ENCODE data around the gene OTUD1. TPM values are rescaled to one million over a fixed set of nuclear protein-coding genes. Genes with fewer than 3 reads are reported as not detected.
"Not testable (repeated sequence)": the region's sequence is repeated elsewhere in the genome, so short reads cannot be mapped to it uniquely, and the experiment has no call there.

Gene OTUD1
- 1.1 TPM for polyA plus RNA-seq (2012; ENCODE audit: low read depth, missing spikeins)

DNA sequence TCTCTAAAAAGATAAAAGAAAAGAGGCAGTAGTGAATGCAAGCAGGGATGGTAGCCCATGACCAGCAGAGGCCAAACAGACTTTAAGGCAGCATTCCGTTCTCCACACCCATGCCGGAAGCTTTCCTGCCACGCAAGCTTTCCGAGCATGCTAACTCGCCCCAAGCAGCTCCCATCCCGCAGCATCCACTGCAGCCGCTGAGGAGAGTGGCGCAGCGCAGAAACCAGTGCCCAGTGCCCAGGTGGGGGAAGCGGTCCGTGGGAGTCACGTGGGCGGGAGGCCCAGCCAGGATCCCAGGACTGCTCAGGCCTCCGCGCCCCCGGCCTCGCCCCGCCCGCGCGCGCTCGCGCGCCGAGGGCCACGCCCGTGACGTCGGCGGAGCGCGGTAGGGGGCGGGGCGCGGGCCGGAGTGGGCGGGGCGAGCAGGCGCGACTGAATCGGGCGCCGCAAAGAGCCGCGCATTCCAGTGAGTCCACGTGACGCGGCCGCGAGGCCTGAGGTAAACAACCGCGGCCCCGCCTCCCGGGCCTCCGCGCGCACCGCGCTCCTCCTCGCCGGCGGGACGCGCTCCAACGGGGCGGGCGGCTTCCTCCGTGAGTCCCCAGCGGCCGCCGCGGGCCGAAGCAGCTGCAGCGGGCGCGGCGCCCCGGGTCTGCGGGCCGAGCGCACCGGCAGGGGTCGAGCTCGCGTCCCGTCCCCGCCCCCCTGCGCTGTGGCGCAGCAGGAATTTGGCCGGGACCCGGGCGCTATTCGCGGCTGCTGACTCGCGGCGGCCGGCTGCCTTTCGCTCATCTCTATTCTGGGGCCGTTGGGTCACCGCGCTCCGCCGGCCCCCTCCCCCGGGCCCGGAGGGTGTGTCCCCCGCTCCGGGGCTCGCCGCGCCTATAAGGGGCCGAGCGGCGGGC is at the start of gene OTUD1:
TSS of gene OTUD1 (plus strand) at position 529 of the 905 bp plus-strand sequence. CDS start 383 bp downstream, outside the sequence.
- FAIRE-seq (peak; percentile 95), DNase-seq (ENCODE audit: insufficient read length, low spot score) (peak; percentile 79)
- TF ChIP-seq TAF1 (IDR thresholded peaks at IDR 0.05; ENCODE audit: low read depth, low read length), result no peak
- no peak for TF ChIP-seq POU2F2 (IDR thresholded peaks at IDR 0.05; ENCODE audit: low read depth, low read length)
- no peak for TF ChIP-seq POLR2A (IDR thresholded peaks at IDR 0.05; ENCODE audit: low read depth, low read length)
- TF ChIP-seq PAX5 (IDR thresholded peaks at IDR 0.05; ENCODE audit: insufficient read depth, low read length, severe bottlenecking), result no peak
- TF ChIP-seq SPI1 (IDR thresholded peaks at IDR 0.05; ENCODE audit: low read depth, low read length), result no peak
- no peak for TF ChIP-seq POLR2AphosphoS5 (IDR thresholded peaks at IDR 0.05; ENCODE audit: low read depth, low read length)

- DNase-seq (ENCODE audit: insufficient read length, low spot score); FAIRE-seq: not testable (repeated sequence)
These were observed 48.5 kb upstream of the OTUD1 start for GRCh38 chr10:23390408-23390807.

DNA sequence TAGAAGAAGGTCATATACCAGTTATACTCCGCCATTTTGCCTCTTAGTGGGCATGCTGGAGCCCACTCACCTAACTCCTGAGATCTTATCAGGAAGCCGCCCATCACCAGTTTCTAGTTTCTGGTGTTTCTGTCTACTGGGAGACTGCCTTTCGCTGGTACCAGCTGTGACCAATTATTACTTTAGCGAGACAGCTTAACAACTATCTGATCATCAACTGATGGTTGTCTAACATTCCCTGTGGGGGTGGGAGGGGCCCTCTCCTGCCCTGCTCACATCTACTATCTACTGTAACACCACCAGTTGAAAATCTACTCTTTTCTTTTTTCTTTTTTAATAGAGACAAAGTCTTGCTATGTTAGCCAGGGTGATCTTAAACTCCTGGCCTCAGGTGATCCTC is 48.1 kb upstream of the OTUD1 start:
- no peak for FAIRE-seq

GRCh38 chr10:23391821-23392220 is 47.1 kb upstream of the OTUD1 start:
- FAIRE-seq (no peak), DNase-seq (ENCODE audit: insufficient read length, low spot score) (no peak)
- TF ChIP-seq TAF1 (IDR thresholded peaks at IDR 0.05; ENCODE audit: low read depth, low read length) (no peak), PAX5 (IDR thresholded peaks at IDR 0.05; ENCODE audit: insufficient read depth, low read length, severe bottlenecking) (no peak), POU2F2 (IDR thresholded peaks at IDR 0.05; ENCODE audit: low read depth, low read length) (no peak), POLR2AphosphoS5 (IDR thresholded peaks at IDR 0.05; ENCODE audit: low read depth, low read length) (no peak), SPI1 (IDR thresholded peaks at IDR 0.05; ENCODE audit: low read depth, low read length) (no peak), POLR2A (IDR thresholded peaks at IDR 0.05; ENCODE audit: low read depth, low read length) (no peak)

More for the DNA sequence above, 48.1 kb upstream of the OTUD1 start:
- TF ChIP-seq POLR2A (IDR thresholded peaks at IDR 0.05; ENCODE audit: low read depth, low read length) (no peak), POLR2AphosphoS5 (IDR thresholded peaks at IDR 0.05; ENCODE audit: low read depth, low read length) (no peak), TAF1 (IDR thresholded peaks at IDR 0.05; ENCODE audit: low read depth, low read length) (no peak), PAX5 (IDR thresholded peaks at IDR 0.05; ENCODE audit: insufficient read depth, low read length, severe bottlenecking) (no peak), SPI1 (IDR thresholded peaks at IDR 0.05; ENCODE audit: low read depth, low read length) (no peak), POU2F2 (IDR thresholded peaks at IDR 0.05; ENCODE audit: low read depth, low read length) (no peak)
- no peak for DNase-seq (ENCODE audit: insufficient read length, low spot score)

- no peak for TF ChIP-seq TAF1 (IDR thresholded peaks at IDR 0.05; ENCODE audit: low read depth, low read length)
- TF ChIP-seq POU2F2 (IDR thresholded peaks at IDR 0.05; ENCODE audit: low read depth, low read length), result no peak
- TF ChIP-seq SPI1 (IDR thresholded peaks at IDR 0.05; ENCODE audit: low read depth, low read length), result no peak
- TF ChIP-seq POLR2A (IDR thresholded peaks at IDR 0.05; ENCODE audit: low read depth, low read length), result no peak
- TF ChIP-seq PAX5 (IDR thresholded peaks at IDR 0.05; ENCODE audit: insufficient read depth, low read length, severe bottlenecking), result no peak
- no peak for TF ChIP-seq POLR2AphosphoS5 (IDR thresholded peaks at IDR 0.05; ENCODE audit: low read depth, low read length)
- FAIRE-seq (no peak), DNase-seq (ENCODE audit: insufficient read length, low spot score) (no peak)
These were observed 43.9 kb upstream of the OTUD1 start for GRCh38 chr10:23395017-23395416.

- FAIRE-seq, result no peak
- TF ChIP-seq TAF1 (IDR thresholded peaks at IDR 0.05; ENCODE audit: low read depth, low read length), result no peak
- no peak for TF ChIP-seq PAX5 (IDR thresholded peaks at IDR 0.05; ENCODE audit: insufficient read depth, low read length, severe bottlenecking)
- no peak for TF ChIP-seq POLR2A (IDR thresholded peaks at IDR 0.05; ENCODE audit: low read depth, low read length)
- no peak for TF ChIP-seq POU2F2 (IDR thresholded peaks at IDR 0.05; ENCODE audit: low read depth, low read length)
- TF ChIP-seq POLR2AphosphoS5 (IDR thresholded peaks at IDR 0.05; ENCODE audit: low read depth, low read length), result no peak
- no peak for TF ChIP-seq SPI1 (IDR thresholded peaks at IDR 0.05; ENCODE audit: low read depth, low read length)
- DNase-seq (ENCODE audit: insufficient read length, low spot score), result no peak
These were observed 42.2 kb upstream of the OTUD1 start for GRCh38 chr10:23396695-23397094.

DNA sequence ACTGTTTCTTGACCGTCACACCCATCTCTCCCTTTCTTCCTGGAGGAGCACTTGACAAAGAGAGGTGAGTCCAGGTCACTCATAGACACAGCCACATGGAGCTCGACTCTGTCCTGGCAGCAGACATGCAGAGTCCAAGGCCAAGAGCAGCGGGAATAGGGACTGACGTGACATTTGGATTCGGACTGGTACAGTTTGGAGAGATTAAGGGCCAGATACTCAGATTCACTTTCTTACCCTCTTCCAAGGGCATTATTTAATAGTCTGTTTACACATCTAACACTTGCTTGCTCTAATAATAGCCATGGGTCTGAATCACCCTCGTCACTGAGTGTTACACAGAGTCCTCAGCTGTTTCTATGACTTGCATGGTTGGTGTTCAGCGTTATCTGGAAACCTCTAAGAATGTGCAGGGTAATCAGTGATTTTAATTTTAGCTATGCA is 39.2 kb upstream of the OTUD1 start:
- TF ChIP-seq POLR2A (IDR thresholded peaks at IDR 0.05; ENCODE audit: low read depth, low read length) (no peak), POLR2AphosphoS5 (IDR thresholded peaks at IDR 0.05; ENCODE audit: low read depth, low read length) (no peak), TAF1 (IDR thresholded peaks at IDR 0.05; ENCODE audit: low read depth, low read length) (no peak)
- FAIRE-seq, result no peak
- no peak for DNase-seq (ENCODE audit: insufficient read length, low spot score)

DNA sequence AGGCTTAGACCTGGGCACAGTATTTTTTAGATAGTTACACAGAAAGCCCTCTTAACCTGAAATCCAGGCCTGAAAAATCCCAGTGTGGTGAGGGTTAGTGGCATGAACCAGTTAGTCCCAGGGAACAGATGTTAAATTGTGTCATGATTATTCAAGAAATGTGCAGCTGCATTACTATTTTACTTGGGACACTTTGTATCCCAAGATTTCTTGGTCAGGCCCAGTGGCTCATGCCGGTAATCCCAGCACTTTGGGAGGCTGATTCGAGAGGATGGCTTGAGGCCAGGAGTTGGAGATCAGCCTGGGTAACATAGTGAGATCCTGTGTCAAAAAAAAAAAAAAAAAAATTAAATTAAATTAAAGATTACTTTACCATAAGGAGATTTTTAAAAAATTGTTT is 36.0 kb upstream of the OTUD1 start:
- TF ChIP-seq POU2F2 (IDR thresholded peaks at IDR 0.05; ENCODE audit: low read depth, low read length) (no peak), POLR2AphosphoS5 (IDR thresholded peaks at IDR 0.05; ENCODE audit: low read depth, low read length) (no peak), PAX5 (IDR thresholded peaks at IDR 0.05; ENCODE audit: insufficient read depth, low read length, severe bottlenecking) (no peak), SPI1 (IDR thresholded peaks at IDR 0.05; ENCODE audit: low read depth, low read length) (no peak), POLR2A (IDR thresholded peaks at IDR 0.05; ENCODE audit: low read depth, low read length) (no peak), TAF1 (IDR thresholded peaks at IDR 0.05; ENCODE audit: low read depth, low read length) (no peak)
- DNase-seq (ENCODE audit: insufficient read length, low spot score) (no peak), FAIRE-seq (no peak)

DNA sequence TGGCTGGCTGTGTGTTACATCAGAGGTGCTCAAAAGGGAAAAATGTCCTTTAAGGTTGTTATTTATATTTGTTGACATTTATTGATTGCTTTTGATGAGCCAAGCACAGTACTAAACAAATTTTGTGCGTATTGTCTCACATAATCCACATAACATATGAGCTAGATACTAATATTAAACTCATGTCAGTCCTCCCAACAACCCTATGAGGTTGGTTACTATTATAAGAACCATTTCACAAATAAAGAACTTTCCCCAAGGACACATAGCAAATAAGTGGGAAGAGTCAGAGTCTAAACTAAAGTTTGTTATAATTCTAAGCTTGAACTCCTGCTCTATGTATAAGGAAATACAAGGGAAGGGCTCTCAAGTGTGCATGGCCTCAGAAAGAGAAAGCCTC is 35.6 kb upstream of the OTUD1 start:
- TF ChIP-seq SPI1 (IDR thresholded peaks at IDR 0.05; ENCODE audit: low read depth, low read length) (no peak), POLR2A (IDR thresholded peaks at IDR 0.05; ENCODE audit: low read depth, low read length) (no peak), POU2F2 (IDR thresholded peaks at IDR 0.05; ENCODE audit: low read depth, low read length) (no peak), TAF1 (IDR thresholded peaks at IDR 0.05; ENCODE audit: low read depth, low read length) (no peak), POLR2AphosphoS5 (IDR thresholded peaks at IDR 0.05; ENCODE audit: low read depth, low read length) (no peak), PAX5 (IDR thresholded peaks at IDR 0.05; ENCODE audit: insufficient read depth, low read length, severe bottlenecking) (no peak)
- FAIRE-seq, result no peak
- DNase-seq (ENCODE audit: insufficient read length, low spot score), result no peak

DNA sequence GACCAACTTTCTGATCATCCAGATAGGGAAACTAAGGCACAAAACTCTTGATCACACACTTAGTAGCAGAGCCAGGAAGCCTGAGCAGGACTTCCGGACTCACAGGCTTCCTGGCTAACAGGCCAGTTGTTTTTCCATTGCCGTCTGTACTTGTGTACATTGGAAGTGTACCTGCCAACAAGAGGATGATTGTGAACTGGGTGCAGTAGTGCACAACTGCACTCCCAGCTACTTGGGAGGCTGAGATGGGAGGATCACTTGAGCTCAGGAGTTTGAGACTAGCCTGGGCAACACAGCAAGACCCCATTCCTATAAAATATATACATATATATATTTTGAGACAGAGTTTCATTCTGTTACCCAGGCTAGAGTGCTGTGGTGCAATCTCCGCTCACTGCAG is 35.2 kb upstream of the OTUD1 start:
- TF ChIP-seq POLR2A (IDR thresholded peaks at IDR 0.05; ENCODE audit: low read depth, low read length) (no peak), POLR2AphosphoS5 (IDR thresholded peaks at IDR 0.05; ENCODE audit: low read depth, low read length) (no peak), TAF1 (IDR thresholded peaks at IDR 0.05; ENCODE audit: low read depth, low read length) (no peak), SPI1 (IDR thresholded peaks at IDR 0.05; ENCODE audit: low read depth, low read length) (no peak), PAX5 (IDR thresholded peaks at IDR 0.05; ENCODE audit: insufficient read depth, low read length, severe bottlenecking) (no peak), POU2F2 (IDR thresholded peaks at IDR 0.05; ENCODE audit: low read depth, low read length) (no peak)
- no peak for DNase-seq (ENCODE audit: insufficient read length, low spot score)
- no peak for FAIRE-seq
